ENCODE results near the gene ANO5.

The ANO5 gene

GRCh38 chr11:22192642-22193347, at the start of gene ANO5:
TSS of gene ANO5 (plus strand) at chr11:22193085. CDS start at chr11:22193493, 408 bp downstream.
- DNase-seq, result no peak

- no peak for DNase-seq
Measured at GRCh38 chr11:22151649-22152197, 41.2 kb upstream of the ANO5 start.

- no peak for DNase-seq
Measured at GRCh38 chr11:22157531-22157930, 35.4 kb upstream of the ANO5 start.

GRCh38 chr11:22161489-22161888, 31.4 kb upstream of the ANO5 start:
- DNase-seq, result no peak

- DNase-seq, result no peak
Measured at GRCh38 chr11:22162756-22163155, 30.1 kb upstream of the ANO5 start.

GRCh38 chr11:22163394-22163797, 29.5 kb upstream of the ANO5 start:
- DNase-seq, result no peak

- DNase-seq, result no peak
Measured at GRCh38 chr11:22165087-22165486, 27.8 kb upstream of the ANO5 start.

- DNase-seq, result no peak
Measured at GRCh38 chr11:22165759-22166513, 26.9 kb upstream of the ANO5 start.

- DNase-seq, result no peak
Measured at GRCh38 chr11:22169833-22170232, 23.1 kb upstream of the ANO5 start.

GRCh38 chr11:22173532-22173931, 19.4 kb upstream of the ANO5 start:
- DNase-seq, result no peak

GRCh38 chr11:22177186-22177585, 15.7 kb upstream of the ANO5 start:
- no peak for DNase-seq

GRCh38 chr11:22179626-22180025, 13.3 kb upstream of the ANO5 start:
- no peak for DNase-seq

- DNase-seq, result no peak
Measured at GRCh38 chr11:22180131-22180530, 12.8 kb upstream of the ANO5 start.

GRCh38 chr11:22189660-22190059, 3.2 kb upstream of the ANO5 start:
- no peak for DNase-seq

GRCh38 chr11:22190827-22191463, 1.9 kb upstream of the ANO5 start:
- no peak for DNase-seq

- DNase-seq, result no peak
Measured at GRCh38 chr11:22192289-22192641, 620 bp upstream of the ANO5 start.

GRCh38 chr11:22193348-22194051, 615 bp downstream of the ANO5 start:
- no peak for DNase-seq

- DNase-seq, result no peak
Measured at GRCh38 chr11:22194306-22194705, 1.4 kb downstream of the ANO5 start.

GRCh38 chr11:22194907-22195306, 2.0 kb downstream of the ANO5 start:
- no peak for DNase-seq

GRCh38 chr11:22197139-22198005, 4.5 kb downstream of the ANO5 start:
- DNase-seq, result no peak

GRCh38 chr11:22199243-22199642, 6.4 kb downstream of the ANO5 start:
- DNase-seq, result no peak

GRCh38 chr11:22203281-22203680, 10.4 kb downstream of the ANO5 start:
- DNase-seq, result no peak
